ENCODE data around the gene ZSWIM8.

GRCh38 chr10:73798927-73799560, 13.6 kb downstream of the ZSWIM8 start:
- TF ChIP-seq, protein P1, sequence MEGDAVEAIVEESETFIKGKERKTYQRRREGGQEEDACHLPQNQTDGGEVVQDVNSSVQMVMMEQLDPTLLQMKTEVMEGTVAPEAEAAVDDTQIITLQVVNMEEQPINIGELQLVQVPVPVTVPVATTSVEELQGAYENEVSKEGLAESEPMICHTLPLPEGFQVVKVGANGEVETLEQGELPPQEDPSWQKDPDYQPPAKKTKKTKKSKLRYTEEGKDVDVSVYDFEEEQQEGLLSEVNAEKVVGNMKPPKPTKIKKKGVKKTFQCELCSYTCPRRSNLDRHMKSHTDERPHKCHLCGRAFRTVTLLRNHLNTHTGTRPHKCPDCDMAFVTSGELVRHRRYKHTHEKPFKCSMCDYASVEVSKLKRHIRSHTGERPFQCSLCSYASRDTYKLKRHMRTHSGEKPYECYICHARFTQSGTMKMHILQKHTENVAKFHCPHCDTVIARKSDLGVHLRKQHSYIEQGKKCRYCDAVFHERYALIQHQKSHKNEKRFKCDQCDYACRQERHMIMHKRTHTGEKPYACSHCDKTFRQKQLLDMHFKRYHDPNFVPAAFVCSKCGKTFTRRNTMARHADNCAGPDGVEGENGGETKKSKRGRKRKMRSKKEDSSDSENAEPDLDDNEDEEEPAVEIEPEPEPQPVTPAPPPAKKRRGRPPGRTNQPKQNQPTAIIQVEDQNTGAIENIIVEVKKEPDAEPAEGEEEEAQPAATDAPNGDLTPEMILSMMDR (IDR thresholded peaks at IDR 0.05), result no peak
- no peak for TF ChIP-seq POLR2A (IDR thresholded peaks at IDR 0.05)
